Endothelial cell of umbilical vein (primary cell): ENCODE measurements around the gene MYO1B. TPM values are rescaled to one million over a fixed set of nuclear protein-coding genes. Genes with fewer than 3 reads are reported as not detected.

Experiments used
- BruUV-seq: library from RNA; stranded (reverse); fragments of 400-500 nt; replicated peaks from 2 replicates; lab custom pipeline; 2021; lab: Mats Ljungman, UMichigan
- CTCF ChIA-PET: fragments of 300-600, 350-600 bp; sonication (Branson Sonifier 250); formaldehyde crosslinking; loops from one replicate; lab custom pipeline; 2021; ENCODE audit warnings: antibody characterized with exemption, inconsistent platforms; lab: Charles Lee
- POLR2A ChIA-PET: fragments of 300-600, 350-600 bp; sonication (Branson Sonifier 250); formaldehyde crosslinking; loops from one replicate; lab custom pipeline; 2021; ENCODE audit warnings: antibody characterized with exemption, inconsistent platforms; lab: Charles Lee
- DNase-seq: peaks from one replicate; pipeline ENCODE4 v3.0.0-alpha.2; 2011; ENCODE audit warnings: low read depth, low spot score
- FAIRE-seq: peaks from 2 replicates; lab custom pipeline; 2011; peaks lifted over from hg19 to GRCh38; lab: Jason Lieb, UNC
- H2AFZ ChIP-seq: 2 replicates; pipeline ENCODE4 v1.6.0; 2012; ENCODE audit warnings: low read depth, low read length, control low read depth, inconsistent platforms
- H3K27ac ChIP-seq: 2 replicates; pipeline ENCODE4 v1.5.1; 2011; ENCODE audit warnings: low read depth, mild to moderate bottlenecking, control low read depth, low read length, moderate library complexity; ENCODE audit not compliant: insufficient read depth
- H3K27me3 ChIP-seq, 2 experiments: 2 replicates each; pipeline versions ENCODE4 v1.6.0 to v1.6.1; 2011; ENCODE audit warnings: low read length in 2 of 2, mixed read lengths in 1 of 2; ENCODE audit not compliant: control insufficient read depth in 2 of 2, insufficient read depth in 2 of 2
- H3K36me3 ChIP-seq, 2 experiments: 2 replicates in 1 of 2; 3 replicates in 1 of 2; pipeline ENCODE4 v1.5.1; 2011; ENCODE audit warnings: low read length in 2 of 2, mild to moderate bottlenecking in 1 of 2, moderate library complexity in 1 of 2; ENCODE audit not compliant: control insufficient read depth in 2 of 2, insufficient read depth in 2 of 2; ENCODE audit errors: extremely low read depth in 1 of 2
- H3K4me1 ChIP-seq: 3 replicates; pipeline ENCODE4 v1.5.1; 2011; ENCODE audit warnings: mild to moderate bottlenecking, low read length; ENCODE audit not compliant: control insufficient read depth, insufficient read depth; ENCODE audit errors: extremely low read depth
- H3K4me2 ChIP-seq: 2 replicates; pipeline ENCODE4 v1.6.1; 2011; ENCODE audit warnings: low read length, control low read depth, mixed read lengths; ENCODE audit not compliant: insufficient read depth
- H3K4me3 ChIP-seq, 3 experiments: fragments of 200-600 bp in 1 of 3; sonication (generic), shearing (Covaris generic) in 1 of 3; replicated peaks in 1 of 3; 2 replicates each; pipeline ENCODE4 v1.5.1; 2011 to 2016; ENCODE audit warnings: control low read depth in 3 of 3, low read length in 3 of 3, mild to moderate bottlenecking in 2 of 3, inconsistent platforms in 1 of 3, low read depth in 1 of 3, moderate library complexity in 1 of 3; ENCODE audit not compliant: insufficient read depth in 1 of 3
- H3K79me2 ChIP-seq: 2 replicates; pipeline ENCODE4 v1.6.0; 2012; ENCODE audit warnings: low read length, inconsistent platforms; ENCODE audit not compliant: control insufficient read depth, insufficient read depth
- H3K9ac ChIP-seq: replicated peaks from 2 replicates; pipeline ENCODE3; 2011; ENCODE audit warnings: low read length, control low read depth; ENCODE audit not compliant: insufficient read depth; ENCODE audit errors: extremely low read depth
- H3K9me1 ChIP-seq: replicated peaks from 3 replicates; pipeline ENCODE4 v1.6.0; 2011; ENCODE audit warnings: mild to moderate bottlenecking, low read length; ENCODE audit not compliant: control insufficient read depth, insufficient read depth; ENCODE audit errors: extremely low read depth
- H3K9me3 ChIP-seq: replicated peaks from 2 replicates; pipeline ENCODE4 v1.5.1; 2012; ENCODE audit warnings: low read length, inconsistent platforms; ENCODE audit not compliant: control insufficient read depth, insufficient read depth
- H4K20me1 ChIP-seq: replicated peaks from 2 replicates; pipeline ENCODE3; 2011; ENCODE audit warnings: mild to moderate bottlenecking, low read length; ENCODE audit not compliant: control insufficient read depth, insufficient read depth; ENCODE audit errors: extremely low read depth
- GATA2 ChIP-seq: IDR thresholded peaks from 2 replicates; pipeline ENCODE4 v1.7.0; 2011; ENCODE audit warnings: low read depth, mild to moderate bottlenecking, moderate library complexity, mixed read lengths, low read length; ENCODE audit not compliant: insufficient read length, insufficient read depth
- JUN ChIP-seq: IDR thresholded peaks from 2 replicates; pipeline ENCODE4 v1.6.1; 2011; ENCODE audit warnings: borderline replicate concordance, low read depth; ENCODE audit not compliant: insufficient read length, insufficient read depth
- MAX ChIP-seq: IDR thresholded peaks from 2 replicates; pipeline ENCODE4 v1.6.1; 2011; ENCODE audit not compliant: insufficient read depth, insufficient read length
- MYC ChIP-seq: IDR thresholded peaks from one replicate; pipeline ENCODE4 v1.6.1; 2011; ENCODE audit warnings: mild to moderate bottlenecking, low read depth, low read length
- POLR2A ChIP-seq: IDR thresholded peaks from 2 replicates; pipeline ENCODE4 v1.6.1; 2012; ENCODE audit warnings: low read depth, mild to moderate bottlenecking, control low read depth, low read length
- dilution Hi-C: fragments of 300-500 bp; cut with MboI; formaldehyde crosslinking; loops from one replicate; pipeline ENCODE4 v1.15.0; 2019; ENCODE audit warnings: low sequenced_read_pairs; ENCODE audit not compliant: extremely low pct_ligation_motif_present
- intact Hi-C: fragments of 100-400 bp; cut with micrococcal nuclease; formaldehyde crosslinking; loops from one replicate; pipeline ENCODE4 v1.10.0; 2022
- polyA plus RNA-seq, 4 experiments: library from polyadenylated mRNA; depleted of rRNA in 3 of 4; stranded (reverse) in 3 of 4; unstranded in 1 of 4; fragments of >200 nt; gene quantifications; 2 replicates each; pipeline versions ENCODE4 v1.2.1 to v1.2.3, GENCODE V29; 2011 to 2012; ENCODE audit warnings: missing spikeins in 1 of 4
- total RNA-seq: library from RNA; stranded (reverse); gene quantifications from 2 replicates; pipeline ENCODE4 v1.2.3, GENCODE V29; 2021

MYO1B gene
- total and polyA plus RNA-seq, 2 donors (not counting 3 experiments of a cell fraction or from before 2014, with no cell fraction given) = 8.7 to 51.1 TPM

- H3K4me3 ChIP-seq = no peak overlapping the region
- H2AFZ ChIP-seq = no peak overlapping the region
- intact Hi-C loops (no loop called here), dilution Hi-C loops (no loop called here)
- H3K79me2 ChIP-seq = no peaks in the 10 kb centered on the region
- H3K9me3 ChIP-seq = no peaks in the 10 kb centered on the region
- ChIA-PET CTCF (no interaction called here), POLR2A (no interaction called here)
- no peaks in the 10 kb centered on the region for H3K9me1 ChIP-seq
- TF ChIP-seq MYC (no peak), MAX (no peak), GATA2 (no peak)
- H4K20me1 ChIP-seq = no peaks in the 10 kb centered on the region
- no peak overlapping the region for H3K4me2 ChIP-seq
- DNase-seq (no peak), FAIRE-seq (no peak)
- no TSS peak for BruUV-seq
- no peak overlapping the region for H3K27ac ChIP-seq
- no peaks in the 10 kb centered on the region for H3K27me3 ChIP-seq
- peaks cover 0 to 2% of the 10 kb centered on the region in 2 experiments for H3K36me3 ChIP-seq
- no peaks in the 10 kb centered on the region for H3K4me1 ChIP-seq
- H3K9ac ChIP-seq = no peak overlapping the region
These were observed 169.9 kb downstream of the MYO1B start for GRCh38 chr2:191415101-191415500.

- H3K9me3 ChIP-seq = no peaks in the 10 kb centered on the region
- H3K27ac ChIP-seq = no peak overlapping the region
- no peak overlapping the region for H3K4me2 ChIP-seq
- FAIRE-seq = no peak
- dilution Hi-C loops (no loop called here), intact Hi-C loops (no loop called here)
- no peak overlapping the region for H3K9ac ChIP-seq
- H2AFZ ChIP-seq = no peak overlapping the region
- no TSS peak for BruUV-seq
- CTCF ChIA-PET = interaction anchor here (1.2 kb wide), 1 partner anchor 13 kb away, joined by 4 read pairs; no protein-coding TSS in a partner anchor
- no peaks in the 10 kb centered on the region for H3K36me3 ChIP-seq
- DNase-seq = no peak
- no peak overlapping the region for H3K4me3 ChIP-seq
- POLR2A ChIA-PET = no interaction called here
- TF ChIP-seq MAX (no peak), JUN (no peak), POLR2A (no peak), MYC (no peak)
- H3K9me1 ChIP-seq = no peaks in the 10 kb centered on the region
- no peaks in the 10 kb centered on the region for H4K20me1 ChIP-seq
- no peaks in the 10 kb centered on the region for H3K4me1 ChIP-seq
- no peaks in the 10 kb centered on the region for H3K27me3 ChIP-seq
- no peaks in the 10 kb centered on the region for H3K79me2 ChIP-seq
These were observed 170.7 kb downstream of the MYO1B start for GRCh38 chr2:191415858-191416257.
